DOHH2 (cell line): ENCODE results near the gene RAB3C.

Experiments used
- H3F3A ChIP-seq: fragments of 200-600 bp; sonication (generic), shearing (Covaris generic); 2 replicates; pipeline ENCODE4 v1.6.0; 2016; ENCODE audit warnings: antibody characterized with exemption, mild to moderate bottlenecking; ENCODE audit not compliant: control insufficient read depth, insufficient read depth
- H3K27ac ChIP-seq: fragments of 200-600 bp; sonication (generic); 2 replicates; pipeline ENCODE4 v1.5.1; 2014; ENCODE audit warnings: low read depth, mild to moderate bottlenecking, low read length, moderate library complexity
- H3K27me3 ChIP-seq: fragments of 200-600 bp; sonication (generic); 2 replicates; pipeline ENCODE4 v1.6.1; 2014; ENCODE audit warnings: mild to moderate bottlenecking, low read length, mixed read lengths; ENCODE audit not compliant: control insufficient read depth
- H3K36me3 ChIP-seq: fragments of 200-600 bp; sonication (generic); 2 replicates; pipeline ENCODE4 v1.6.1; 2014; ENCODE audit warnings: mild to moderate bottlenecking, low read length, moderate library complexity, mixed read lengths; ENCODE audit not compliant: control insufficient read depth
- H3K4me1 ChIP-seq: fragments of 200-600 bp; sonication (generic); 2 replicates; pipeline ENCODE4 v1.6.1; 2014; ENCODE audit warnings: mild to moderate bottlenecking, low read length, mixed read lengths; ENCODE audit not compliant: control insufficient read depth
- H3K4me2 ChIP-seq: fragments of 200-600 bp; sonication (generic); 2 replicates; pipeline ENCODE4 v1.6.0; 2014; ENCODE audit warnings: mild to moderate bottlenecking, low read length, moderate library complexity
- H3K4me3 ChIP-seq: fragments of 200-600 bp; sonication (generic); 2 replicates; pipeline ENCODE4 v1.5.1; 2014; ENCODE audit warnings: mild to moderate bottlenecking, low read length, mixed read lengths
- H3K79me2 ChIP-seq: fragments of 200-600 bp; sonication (generic); 2 replicates; pipeline ENCODE4 v1.6.1; 2014; ENCODE audit warnings: mild to moderate bottlenecking, low read length, mixed read lengths; ENCODE audit not compliant: control insufficient read depth
- H3K9me2 ChIP-seq: fragments of 200-600 bp; sonication (generic); replicated peaks from 2 replicates; pipeline ENCODE4 v1.6.1; 2014; ENCODE audit warnings: mild to moderate bottlenecking, low read length, mixed read lengths; ENCODE audit not compliant: control insufficient read depth
- H3K9me3 ChIP-seq: fragments of 200-600 bp; sonication (generic); 2 replicates; pipeline ENCODE4 v1.6.1; 2014; ENCODE audit warnings: antibody characterized with exemption, low read length, mixed read lengths; ENCODE audit not compliant: control insufficient read depth, insufficient read depth
- H4K20me1 ChIP-seq: fragments of 200-600 bp; sonication (generic); 2 replicates; pipeline ENCODE4 v1.6.0; 2014; ENCODE audit warnings: low read depth, mild to moderate bottlenecking, antibody characterized with exemption, low read length, moderate library complexity; ENCODE audit not compliant: control insufficient read depth, insufficient read depth
- CTCF ChIP-seq: fragments of 200-600 bp; sonication (generic); IDR thresholded peaks from one replicate; pipeline ENCODE4 v1.5.1; 2014; ENCODE audit warnings: antibody characterized with exemption, mild to moderate bottlenecking, low read depth, low read length; ENCODE audit not compliant: poor library complexity, severe bottlenecking
- EZH2phosphoT487 ChIP-seq: fragments of 200-600 bp; sonication (generic); IDR thresholded peaks from 2 replicates; pipeline ENCODE4 v1.6.1; 2017; ENCODE audit warnings: borderline replicate concordance, mild to moderate bottlenecking, antibody characterized with exemption, low read length, moderate library complexity, mixed read lengths

The RAB3C gene

GRCh38 chr5:58775701-58776262 lies 192.9 kb downstream of the RAB3C start:
- no peaks in the 10 kb centered on the region for H3K4me1 ChIP-seq
- no peak for TF ChIP-seq CTCF
- TF ChIP-seq EZH2phosphoT487: no peak
- no peaks in the 10 kb centered on the region for H4K20me1 ChIP-seq
- H3K27ac ChIP-seq: no peak overlapping the region
- no peaks in the 10 kb centered on the region for H3F3A ChIP-seq
- H3K36me3 ChIP-seq: no peaks in the 10 kb centered on the region
- H3K9me2 ChIP-seq: no peaks in the 10 kb centered on the region
- no peak overlapping the region for H3K4me3 ChIP-seq
- 0 out of 2 replicates have a peak, but pooled peaks cover 5% of the 10 kb centered on the region for H3K27me3 ChIP-seq
- no peaks in the 10 kb centered on the region for H3K79me2 ChIP-seq
- H3K9me3 ChIP-seq: no peaks in the 10 kb centered on the region
- no peak overlapping the region for H3K4me2 ChIP-seq

- H3K36me3 ChIP-seq: no peaks in the 10 kb centered on the region
- H3K4me1 ChIP-seq: no peaks in the 10 kb centered on the region
- H3K27ac ChIP-seq: no peak overlapping the region
- H3K9me2 ChIP-seq: no peaks in the 10 kb centered on the region
- no peaks in the 10 kb centered on the region for H4K20me1 ChIP-seq
- H3K9me3 ChIP-seq: no peaks in the 10 kb centered on the region
- no peak overlapping the region for H3K4me3 ChIP-seq
- H3K4me2 ChIP-seq: no peak overlapping the region
- H3K79me2 ChIP-seq: no peaks in the 10 kb centered on the region
- no peaks in the 10 kb centered on the region for H3F3A ChIP-seq
- 0 out of 2 replicates have a peak, but pooled peaks cover 5% of the 10 kb centered on the region for H3K27me3 ChIP-seq
- TF ChIP-seq CTCF (no peak), EZH2phosphoT487 (no peak)
Observed at GRCh38 chr5:58776559-58776958, 193.7 kb downstream of the RAB3C start.

GRCh38 chr5:58778888-58779287 lies 196.0 kb downstream of the RAB3C start:
- H3K27me3 ChIP-seq: no peaks in the 10 kb centered on the region
- no peaks in the 10 kb centered on the region for H3K4me1 ChIP-seq
- no peak overlapping the region for H3K4me2 ChIP-seq
- no peaks in the 10 kb centered on the region for H3K36me3 ChIP-seq
- H3F3A ChIP-seq: no peaks in the 10 kb centered on the region
- H3K27ac ChIP-seq: no peak overlapping the region
- TF ChIP-seq EZH2phosphoT487 (no peak), CTCF (no peak)
- H3K4me3 ChIP-seq: no peak overlapping the region
- no peaks in the 10 kb centered on the region for H3K9me2 ChIP-seq
- H3K79me2 ChIP-seq: no peaks in the 10 kb centered on the region
- no peaks in the 10 kb centered on the region for H4K20me1 ChIP-seq
- H3K9me3 ChIP-seq: no peaks in the 10 kb centered on the region
